ENCODE measurements around the gene PPM1H. TPM values are rescaled to one million over a fixed set of nuclear protein-coding genes. Genes with fewer than 3 reads are reported as not detected.

Gene PPM1H
- total RNA-seq, 4 donors from 2014 or later: 0.46 to 3.4 (median 1.3) TPM

DNA sequence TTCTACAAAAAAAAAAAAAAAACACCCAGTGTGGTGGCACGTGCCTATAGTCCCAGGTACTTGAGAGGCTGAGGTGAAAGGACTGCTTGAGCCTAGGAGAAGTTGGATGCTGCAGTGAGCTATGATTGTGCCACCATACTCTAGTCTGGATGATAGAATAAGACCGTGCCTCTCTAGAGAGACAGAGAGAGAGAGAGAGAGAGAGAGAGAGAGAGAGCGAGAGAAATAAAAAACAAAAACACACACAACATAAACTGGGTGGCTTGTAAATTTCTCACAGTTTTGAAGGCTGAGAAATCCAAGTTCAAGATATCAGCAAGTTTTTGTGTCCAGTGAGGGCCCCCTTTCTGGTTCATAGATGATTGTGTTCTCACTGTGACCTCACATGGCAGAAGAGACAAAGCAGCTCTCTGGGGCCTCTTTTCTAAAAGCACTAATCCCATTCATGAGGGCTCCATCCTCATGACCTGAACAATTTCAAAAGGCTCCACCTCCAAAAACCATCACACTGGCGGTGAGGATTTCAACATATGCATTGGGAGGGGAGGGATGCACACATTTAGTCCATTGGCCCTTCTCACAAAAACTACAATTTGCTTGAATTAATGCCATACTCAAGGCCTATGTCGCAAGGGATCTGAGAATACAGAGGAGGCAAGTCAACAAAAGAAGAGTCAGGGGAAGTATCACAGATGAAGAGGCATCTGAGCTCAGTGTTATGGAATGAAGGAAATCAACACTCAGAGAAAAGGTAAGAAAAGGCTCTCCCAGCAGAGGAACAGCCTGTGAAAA lies 94.9 kb downstream of the PPM1H start:
- H3K4me1 ChIP-seq: peaks cover 0 to 9% of the 10 kb centered on the region in 2 donors
- intact Hi-C loops (cut with DNase I; ENCODE audit: low total_unique reads): no loop called here
- H3K27ac ChIP-seq: no peak overlapping the region
- DNase-seq (no peak), ATAC-seq (no peak)
- in situ Hi-C loops (cut with MboI; ENCODE audit: low sequenced_read_pairs in 4 of 4): no loop called here
- no peak overlapping the region for H3K4me3 ChIP-seq
- no peak for TF ChIP-seq POLR2A (IDR thresholded peaks at IDR 0.05)
- TF ChIP-seq, protein P1, sequence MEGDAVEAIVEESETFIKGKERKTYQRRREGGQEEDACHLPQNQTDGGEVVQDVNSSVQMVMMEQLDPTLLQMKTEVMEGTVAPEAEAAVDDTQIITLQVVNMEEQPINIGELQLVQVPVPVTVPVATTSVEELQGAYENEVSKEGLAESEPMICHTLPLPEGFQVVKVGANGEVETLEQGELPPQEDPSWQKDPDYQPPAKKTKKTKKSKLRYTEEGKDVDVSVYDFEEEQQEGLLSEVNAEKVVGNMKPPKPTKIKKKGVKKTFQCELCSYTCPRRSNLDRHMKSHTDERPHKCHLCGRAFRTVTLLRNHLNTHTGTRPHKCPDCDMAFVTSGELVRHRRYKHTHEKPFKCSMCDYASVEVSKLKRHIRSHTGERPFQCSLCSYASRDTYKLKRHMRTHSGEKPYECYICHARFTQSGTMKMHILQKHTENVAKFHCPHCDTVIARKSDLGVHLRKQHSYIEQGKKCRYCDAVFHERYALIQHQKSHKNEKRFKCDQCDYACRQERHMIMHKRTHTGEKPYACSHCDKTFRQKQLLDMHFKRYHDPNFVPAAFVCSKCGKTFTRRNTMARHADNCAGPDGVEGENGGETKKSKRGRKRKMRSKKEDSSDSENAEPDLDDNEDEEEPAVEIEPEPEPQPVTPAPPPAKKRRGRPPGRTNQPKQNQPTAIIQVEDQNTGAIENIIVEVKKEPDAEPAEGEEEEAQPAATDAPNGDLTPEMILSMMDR (IDR thresholded peaks at IDR 0.05 in 4 of 5, conservative IDR thresholded peaks at IDR 0.05 in 1 of 5): no peak
- H3K9me3 ChIP-seq: no peaks in the 10 kb centered on the region
- H3K27me3 ChIP-seq: no peaks in the 10 kb centered on the region
- no peaks in the 10 kb centered on the region for H3K36me3 ChIP-seq

DNA sequence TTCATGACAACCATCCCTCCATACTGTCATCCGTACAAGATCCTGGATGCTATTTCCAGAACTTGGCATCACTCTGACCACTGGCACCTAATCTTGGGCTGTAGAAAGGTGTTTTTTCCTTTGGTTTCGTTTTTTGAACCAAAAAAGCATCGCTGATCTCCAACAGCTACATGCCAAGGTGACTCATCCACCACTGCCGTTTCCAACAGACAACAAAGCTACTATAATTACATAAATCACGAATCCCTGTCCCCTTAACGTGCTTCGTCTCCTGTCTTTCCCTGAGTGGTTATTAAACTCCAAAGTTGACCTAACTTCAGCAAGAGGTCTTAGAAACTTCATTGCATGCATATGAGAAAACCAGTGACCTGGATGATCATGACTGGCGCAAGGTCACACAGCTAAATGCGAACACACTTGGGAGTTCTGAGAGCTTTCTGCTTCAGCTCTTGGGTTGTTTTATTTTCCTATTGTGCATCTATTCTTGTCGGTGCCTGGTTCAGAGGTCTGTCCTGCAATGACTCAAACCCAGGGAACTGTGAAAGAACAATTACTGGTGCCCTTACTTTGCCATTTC lies 99.9 kb downstream of the PPM1H start:
- in situ Hi-C loops (cut with MboI; ENCODE audit: low sequenced_read_pairs in 4 of 4) (no loop called here), intact Hi-C loops (cut with DNase I; ENCODE audit: low total_unique reads) (no loop called here)
- no peak for DNase-seq
- Histone ChIP-seq H3K27me3 (no peaks in the 10 kb centered on the region), H3K4me1 (peaks cover 0 to 7% of the 10 kb centered on the region in 2 donors), H3K9me3 (no peaks in the 10 kb centered on the region), H3K4me3 (no peak overlapping the region), H3K36me3 (no peaks in the 10 kb centered on the region), H3K27ac (peak overlapping the region in 1 of 4 donors; percentile 48)
- peak in 1 of 2 donors; percentile 52 for ATAC-seq
- TF ChIP-seq, protein P1 (IDR thresholded peaks at IDR 0.05 in 4 of 5, conservative IDR thresholded peaks at IDR 0.05 in 1 of 5): no peak
- TF ChIP-seq POLR2A (IDR thresholded peaks at IDR 0.05): no peak

DNA sequence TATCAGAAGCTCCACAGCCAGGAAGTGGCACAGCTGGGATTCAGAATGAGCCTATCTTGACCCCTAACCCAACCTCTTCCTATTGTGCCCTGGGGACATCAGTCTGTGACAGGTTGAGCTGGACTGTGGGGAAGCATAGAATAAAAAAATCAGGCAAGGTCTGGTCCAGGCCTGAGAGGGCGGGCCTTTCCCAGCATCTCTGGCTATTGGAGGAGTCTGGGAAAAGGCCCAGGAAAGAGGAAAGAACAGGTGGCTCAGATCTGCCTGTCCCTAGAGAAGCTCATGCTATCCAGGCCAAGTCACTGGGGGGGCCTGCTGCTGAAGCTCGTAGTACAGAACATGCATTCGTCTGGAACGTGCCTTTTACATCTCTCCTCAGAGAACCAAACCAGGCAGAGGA lies 100.5 kb downstream of the PPM1H start:
- ATAC-seq (peak in 1 of 2 donors; percentile 63), DNase-seq (peak in 1 of 2 donors; percentile 22)
- Histone ChIP-seq H3K4me3 (no peak overlapping the region), H3K9me3 (no peaks in the 10 kb centered on the region), H3K27ac (peak overlapping the region in 1 of 4 donors; percentile 48), H3K36me3 (no peaks in the 10 kb centered on the region), H3K27me3 (no peaks in the 10 kb centered on the region), H3K4me1 (peaks cover 0 to 7% of the 10 kb centered on the region in 2 donors)
- intact Hi-C loops (cut with DNase I; ENCODE audit: low total_unique reads) (no loop called here), in situ Hi-C loops (cut with MboI; ENCODE audit: low sequenced_read_pairs in 4 of 4) (no loop called here)
- no peak for TF ChIP-seq POLR2A (IDR thresholded peaks at IDR 0.05)
- TF ChIP-seq, protein P1 (IDR thresholded peaks at IDR 0.05 in 4 of 5, conservative IDR thresholded peaks at IDR 0.05 in 1 of 5): no peak

DNA sequence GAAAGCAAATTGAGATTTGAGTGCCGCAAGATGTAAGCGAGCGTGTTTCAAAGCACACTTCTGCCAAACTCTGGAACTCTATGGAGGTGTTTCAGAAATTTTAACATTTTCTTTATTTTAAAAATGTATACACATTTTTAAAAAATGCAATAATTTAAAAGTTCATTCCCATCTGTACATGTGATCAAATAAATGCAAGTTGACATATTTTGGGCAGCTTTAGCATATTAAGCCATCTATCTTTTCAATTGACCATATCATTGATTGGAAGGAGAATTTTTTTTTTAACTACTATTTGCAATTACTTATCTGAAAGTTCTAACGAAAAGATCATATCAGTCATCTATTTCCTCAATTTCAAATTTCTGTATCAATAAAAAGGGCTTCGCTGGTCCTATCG lies 101.3 kb downstream of the PPM1H start:
- no peaks in the 10 kb centered on the region for H3K36me3 ChIP-seq
- ATAC-seq (no peak), DNase-seq (no peak)
- H3K4me3 ChIP-seq: no peak overlapping the region
- H3K27ac ChIP-seq: no peak overlapping the region
- in situ Hi-C loops (cut with MboI; ENCODE audit: low sequenced_read_pairs in 4 of 4) (no loop called here), intact Hi-C loops (cut with DNase I; ENCODE audit: low total_unique reads) (no loop called here)
- TF ChIP-seq, protein P1 (IDR thresholded peaks at IDR 0.05 in 4 of 5, conservative IDR thresholded peaks at IDR 0.05 in 1 of 5): no peak
- no peak for TF ChIP-seq POLR2A (IDR thresholded peaks at IDR 0.05)
- peaks cover 0 to 7% of the 10 kb centered on the region in 2 donors for H3K4me1 ChIP-seq
- no peaks in the 10 kb centered on the region for H3K27me3 ChIP-seq
- no peaks in the 10 kb centered on the region for H3K9me3 ChIP-seq

All from gastrocnemius medialis (tissue), 4 donors.